H1 (cell line): ENCODE results near the gene MCEE. TPM values are rescaled to one million over a fixed set of nuclear protein-coding genes. Genes with fewer than 3 reads are reported as not detected.

Experiments used
- CTCF ChIA-PET: fragments of 300-600 bp; sonication (Branson Sonifier 250); formaldehyde crosslinking; loops from one replicate; lab custom pipeline; 2021; ENCODE audit not compliant: partially characterized antibody; lab: Charles Lee
- POLR2A ChIA-PET: fragments of 300-600 bp; sonication (Branson Sonifier 250); formaldehyde crosslinking; loops from one replicate; lab custom pipeline; 2021; ENCODE audit warnings: inconsistent platforms; ENCODE audit not compliant: partially characterized antibody; lab: Charles Lee
- DNase-seq, 2 experiments: peaks; one replicate each; pipeline versions ENCODE4 v3.0.0 to v3.0.0-alpha.2; 2010 to 2022; ENCODE audit warnings: low spot score in 2 of 2, low read depth in 1 of 2, mixed read lengths in 1 of 2
- FAIRE-seq: peaks from 2 replicates; lab custom pipeline; 2011; peaks lifted over from hg19 to GRCh38; lab: Jason Lieb, UNC
- H2AFZ ChIP-seq: 2 replicates; pipeline ENCODE4 v1.8.1; 2012; ENCODE audit warnings: low read length, inconsistent platforms
- H2AK5ac ChIP-seq: 2 replicates; pipeline ENCODE4 v1.6.1; 2013; ENCODE audit warnings: low read depth, low read length
- H2BK120ac ChIP-seq: replicated peaks from 2 replicates; pipeline ENCODE3; 2013; ENCODE audit warnings: low read depth, low read length, inconsistent platforms
- H2BK12ac ChIP-seq: 2 replicates; pipeline ENCODE4 v1.6.1; 2013; ENCODE audit warnings: low read depth, low read length
- H2BK15ac ChIP-seq: 2 replicates; pipeline ENCODE4 v1.6.1; 2013; ENCODE audit warnings: low read length
- H2BK20ac ChIP-seq: 2 replicates; pipeline ENCODE4 v1.6.1; 2013; ENCODE audit warnings: low read length
- H2BK5ac ChIP-seq: 2 replicates; pipeline ENCODE4 v1.6.1; 2013; ENCODE audit warnings: low read depth, low read length
- H3K14ac ChIP-seq: 2 replicates; pipeline ENCODE4 v1.6.1; 2013; ENCODE audit warnings: inconsistent platforms; ENCODE audit not compliant: insufficient read length
- H3K18ac ChIP-seq: 2 replicates; pipeline ENCODE4 v1.6.1; 2013; ENCODE audit warnings: low read length; ENCODE audit errors: extremely low read depth
- H3K23ac ChIP-seq: 2 replicates; pipeline ENCODE4 v1.6.1; 2013; ENCODE audit warnings: inconsistent platforms; ENCODE audit not compliant: insufficient read length
- H3K23me2 ChIP-seq: 2 replicates; pipeline ENCODE4 v1.6.1; 2013; ENCODE audit warnings: low read depth, low read length
- H3K27ac ChIP-seq: 2 replicates; pipeline ENCODE4 v1.6.1; 2011; ENCODE audit warnings: low read depth, low read length, inconsistent platforms
- H3K27me3 ChIP-seq, 4 experiments: replicated peaks in 1 of 4; 1 replicate in 1 of 4; 2 replicates in 3 of 4; pipeline versions ENCODE4 v1.6.1 to v1.8.1; 2011 to 2013; ENCODE audit warnings: low read length in 3 of 4, mild to moderate bottlenecking in 3 of 4, inconsistent platforms in 2 of 4, mixed read lengths in 2 of 4, moderate library complexity in 1 of 4; ENCODE audit not compliant: control insufficient read depth in 3 of 4, insufficient read depth in 3 of 4; ENCODE audit errors: extremely low read depth in 1 of 4
- H3K36me3 ChIP-seq, 4 experiments: 2 replicates each; pipeline versions ENCODE4 v1.6.1 to v1.8.1; 2011 to 2013; ENCODE audit warnings: mild to moderate bottlenecking in 4 of 4, low read length in 3 of 4, moderate library complexity in 2 of 4, control low read depth in 1 of 4, inconsistent platforms in 1 of 4; ENCODE audit not compliant: insufficient read depth in 4 of 4, control insufficient read depth in 2 of 4
- H3K4ac ChIP-seq: replicated peaks from 2 replicates; pipeline ENCODE3; 2013; ENCODE audit warnings: low read length, low read depth, mixed read lengths, inconsistent platforms; ENCODE audit not compliant: insufficient read length
- H3K4me1 ChIP-seq, 4 experiments: replicated peaks in 1 of 4; 1 replicate in 1 of 4; 2 replicates in 3 of 4; pipeline versions ENCODE4 v1.6.1 to v1.8.1; 2011 to 2013; ENCODE audit warnings: low read length in 3 of 4, inconsistent platforms in 2 of 4, mixed read lengths in 1 of 4; ENCODE audit not compliant: insufficient read depth in 4 of 4, control insufficient read depth in 3 of 4
- H3K4me2 ChIP-seq, 2 experiments: 2 replicates each; pipeline versions ENCODE4 v1.6.1 to v1.8.1; 2011 to 2013; ENCODE audit warnings: low read depth in 2 of 2, low read length in 2 of 2, control low read depth in 1 of 2, inconsistent platforms in 1 of 2, mild to moderate bottlenecking in 1 of 2; ENCODE audit not compliant: insufficient read depth in 1 of 2
- H3K4me3 ChIP-seq, 4 experiments: fragments of 200-600, 300-600 bp in 1 of 4; sonication (generic), shearing (Covaris generic), sonication (Bioruptor Twin) in 1 of 4; 2 replicates each; pipeline versions ENCODE4 v1.5.1 to v1.8.1; 2011 to 2016; ENCODE audit warnings: low read length in 4 of 4, low read depth in 3 of 4, control low read depth in 2 of 4, inconsistent platforms in 2 of 4, mild to moderate bottlenecking in 2 of 4, mixed read lengths in 1 of 4, moderate library complexity in 1 of 4; ENCODE audit not compliant: insufficient read depth in 2 of 4; ENCODE audit errors: extremely low read depth in 1 of 4
- H3K56ac ChIP-seq: replicated peaks from 2 replicates; pipeline ENCODE3; 2013; ENCODE audit warnings: low read depth, mild to moderate bottlenecking, mixed read lengths, low read length, inconsistent platforms; ENCODE audit not compliant: insufficient read length
- H3K79me1 ChIP-seq: 2 replicates; pipeline ENCODE4 v1.6.1; 2013; ENCODE audit warnings: low read depth, low read length, control low read depth
- H3K79me2 ChIP-seq, 2 experiments: 2 replicates each; pipeline versions ENCODE4 v1.6.1 to v1.8.1; 2012 to 2013; ENCODE audit warnings: low read length in 2 of 2, mild to moderate bottlenecking in 2 of 2, inconsistent platforms in 1 of 2; ENCODE audit not compliant: insufficient read depth in 2 of 2, control insufficient read depth in 1 of 2
- H3K9ac ChIP-seq, 4 experiments: replicated peaks in 1 of 4; 1 replicate in 1 of 4; 2 replicates in 3 of 4; pipeline versions ENCODE4 v1.6.1 to v1.8.1; 2011 to 2013; ENCODE audit warnings: low read depth in 3 of 4, low read length in 3 of 4, control low read depth in 2 of 4, mild to moderate bottlenecking in 2 of 4, moderate library complexity in 2 of 4, inconsistent platforms in 1 of 4; ENCODE audit errors: extremely low read depth in 1 of 4
- H3K9me3 ChIP-seq, 2 experiments: 2 replicates each; pipeline versions ENCODE4 v1.6.1 to v1.8.1; 2012 to 2013; ENCODE audit warnings: mild to moderate bottlenecking in 2 of 2, moderate library complexity in 2 of 2, control low read depth in 1 of 2, inconsistent platforms in 1 of 2, low read depth in 1 of 2, low read length in 1 of 2, mixed read lengths in 1 of 2; ENCODE audit not compliant: insufficient read depth in 2 of 2
- H4K20me1 ChIP-seq, 2 experiments: replicated peaks in 1 of 2; 2 replicates each; pipeline versions ENCODE3 to v1.8.1; 2011 to 2013; ENCODE audit warnings: inconsistent platforms in 2 of 2, low read length in 2 of 2, mild to moderate bottlenecking in 1 of 2; ENCODE audit not compliant: insufficient read depth in 2 of 2, control insufficient read depth in 1 of 2
- H4K5ac ChIP-seq: 2 replicates; pipeline ENCODE4 v1.6.1; 2013; ENCODE audit warnings: low read length, low read depth, mixed read lengths, inconsistent platforms; ENCODE audit not compliant: insufficient read length
- H4K8ac ChIP-seq: 2 replicates; pipeline ENCODE4 v1.8.0; 2013; ENCODE audit warnings: mild to moderate bottlenecking, moderate library complexity, low read length, inconsistent platforms; ENCODE audit not compliant: insufficient read depth; ENCODE audit errors: extremely low read depth
- H4K91ac ChIP-seq: replicated peaks from 2 replicates; pipeline ENCODE3; 2013; ENCODE audit warnings: low read length, mixed read lengths, inconsistent platforms; ENCODE audit not compliant: insufficient read length
- CBX8 ChIP-seq: fragments of 300-800, 300-1000 bp; sonication (generic); IDR thresholded peaks from 2 replicates; pipeline ENCODE4 v1.7.1; 2016; ENCODE audit warnings: low read depth, low read length, borderline replicate concordance
- EP300 ChIP-seq, 2 experiments: IDR thresholded peaks; 1 replicate in 1 of 2; 2 replicates in 1 of 2; pipeline ENCODE4 v1.6.1; 2011 to 2012; ENCODE audit warnings: low read depth in 2 of 2, low read length in 2 of 2, mild to moderate bottlenecking in 2 of 2, borderline replicate concordance in 1 of 2, inconsistent platforms in 1 of 2, moderate library complexity in 1 of 2
- GABPA ChIP-seq: IDR thresholded peaks from 2 replicates; pipeline ENCODE4 v1.6.1; 2011; ENCODE audit warnings: mild to moderate bottlenecking, low read length, moderate library complexity, borderline replicate concordance; ENCODE audit not compliant: insufficient read depth
- JUN ChIP-seq: IDR thresholded peaks from 2 replicates; pipeline ENCODE4 v1.6.1; 2011; ENCODE audit warnings: low read depth, mild to moderate bottlenecking, improper control_type of control experiment, low read length
- KDM4A ChIP-seq: IDR thresholded peaks from one replicate; pipeline ENCODE4 v1.7.1; 2012; ENCODE audit warnings: low read depth, mild to moderate bottlenecking, moderate library complexity, low read length, inconsistent platforms; ENCODE audit not compliant: severe bottlenecking
- POLR2A ChIP-seq, 2 experiments: IDR thresholded peaks; 1 replicate in 1 of 2; 2 replicates in 1 of 2; pipeline ENCODE4 v1.6.1; 2011; ENCODE audit warnings: low read depth in 2 of 2, low read length in 2 of 2, mild to moderate bottlenecking in 2 of 2; ENCODE audit errors: control extremely low read depth in 1 of 2
- POU5F1 ChIP-seq: IDR thresholded peaks from 2 replicates; pipeline ENCODE4 v1.6.1; 2011; ENCODE audit warnings: low read depth, mild to moderate bottlenecking, low read length, moderate library complexity
- TCF12 ChIP-seq: IDR thresholded peaks from 2 replicates; pipeline ENCODE4 v1.6.1; 2011; ENCODE audit warnings: low read depth, mild to moderate bottlenecking, low read length
- TEAD4 ChIP-seq: IDR thresholded peaks from 2 replicates; pipeline ENCODE4 v1.6.1; 2012; ENCODE audit warnings: low read depth, low read length, inconsistent platforms, mixed read lengths
- WGBS, 2 experiments: shearing (Covaris generic) in 1 of 2; methylation state at CpG; one replicate each; pipeline versions ENCODE4 v1.1.6 to v1.1.7; 2013 to 2015; ENCODE audit warnings: low lambda C conversion rate in 2 of 2, mixed read lengths in 2 of 2, inconsistent platforms in 1 of 2, low coverage in 1 of 2, missing lambda C conversion rate in 1 of 2; ENCODE audit not compliant: insufficient replicate concordance in 2 of 2, insufficient coverage in 1 of 2, insufficient read length in 1 of 2; ENCODE audit errors: extremely low coverage in 1 of 2, missing lambda C conversion rate in 1 of 2; 5-methylcytosine and 5-hydroxymethylcytosine counted together
- polyA plus RNA-seq, 7 experiments: library from polyadenylated mRNA; depleted of rRNA in 3 of 7; stranded (reverse) in 5 of 7; unstranded in 2 of 7; fragments of >200 nt in 5 of 7; fragments of 200-250 nt in 2 of 7; gene quantifications; 1 replicate in 5 of 7; 2 replicates in 1 of 7; 4 replicates in 1 of 7; pipeline versions ENCODE4 v1.2.1 to v1.2.3, GENCODE V29; 2011 to 2013; ENCODE audit warnings: missing spikeins in 2 of 7, mixed read lengths in 2 of 7
- total RNA-seq: library from RNA; stranded (reverse); fragmentation: NEBNext Ultra II Directional; extraction: Animal tissue kit (Norgen Biotek cat#: 25700); gene quantifications from 2 replicates; pipeline ENCODE4 v1.2.1, GENCODE V29; 2021

MCEE gene
- total and polyA plus RNA-seq, 2 of the 8 experiments (the other 6 are each of a cell fraction or from before 2014, with no cell fraction given): 7.3 to 14.1 TPM

DNA sequence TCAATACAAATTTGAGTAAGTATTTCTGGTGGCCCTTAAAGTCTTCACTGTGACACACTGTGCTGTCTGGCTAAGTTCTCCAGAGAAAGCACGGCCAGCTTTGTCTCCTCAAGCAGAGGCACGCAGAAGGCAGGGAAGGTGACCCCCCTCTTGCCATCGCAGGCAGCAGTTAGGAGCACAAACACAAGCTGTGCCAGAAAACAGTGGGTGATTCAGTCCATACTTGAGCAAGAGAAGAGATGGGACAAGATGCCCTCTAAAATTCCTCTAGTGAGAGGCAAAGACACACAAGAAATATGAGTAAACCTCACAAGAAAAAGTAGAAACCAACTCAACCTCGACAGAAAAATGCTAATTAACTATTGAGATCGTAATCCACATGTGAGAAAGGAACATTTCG is 9.8 kb downstream of the MCEE start:
- Histone ChIP-seq H2BK20ac (no peak overlapping the region), H3K4me1 (no peaks in the 10 kb centered on the region; a peak in 1 of 7 replicates), H3K18ac (no peak overlapping the region), H3K79me2 (no peaks in the 10 kb centered on the region), H3K79me1 (no peaks in the 10 kb centered on the region), H3K27ac (no peak overlapping the region), H3K4ac (no peak overlapping the region), H3K4me2 (no peak overlapping the region), H4K8ac (no peak overlapping the region), H3K4me3 (no peak overlapping the region), H2AK5ac (no peak overlapping the region), H3K14ac (no peak overlapping the region), H2BK5ac (no peak overlapping the region), H3K23ac (no peak overlapping the region), H3K36me3 (peaks cover 2 to 12% (median 6%) of the 10 kb centered on the region in 4 experiments; a peak in 5 of 8 replicates), H3K27me3 (no peaks in the 10 kb centered on the region), H4K20me1 (peaks cover 4 to 6% of the 10 kb centered on the region in 2 experiments), H3K9ac (no peak overlapping the region), H2AFZ (no peak overlapping the region), H4K5ac (no peak overlapping the region), H2BK120ac (no peak overlapping the region), H2BK15ac (no peak overlapping the region)
- no peak for DNase-seq
- 94% methylated on average over 6 of the region's 6 CpGs; no CpG with 5 or more reads in 1 of the 2 experiments for WGBS, 2 experiments
- POLR2A ChIA-PET: interaction anchor here (2.5 to 4.2 kb wide), 2 partner anchors 10 to 20 kb away, joined by 6 to 17 read pairs; partner anchors contain the start of genes MCEE and MPHOSPH10
- CTCF ChIA-PET: interaction anchor here (1.3 to 2.6 kb wide), 4 partner anchors 10 to 49 kb away, joined by 4 to 12 read pairs (median 6); no protein-coding TSS in a partner anchor
- TF ChIP-seq KDM4A: no peak
- no peak for TF ChIP-seq POLR2A (IDR thresholded peaks at IDR 0.05; ENCODE audit: control extremely low read depth in 1 of 2, low read depth in 2 of 2, low read length in 2 of 2)
- no peak for TF ChIP-seq CBX8
- no peak for TF ChIP-seq EP300 (IDR thresholded peaks at IDR 0.05; ENCODE audit: borderline replicate concordance in 1 of 2, low read depth in 2 of 2, low read length in 2 of 2)
- TF ChIP-seq JUN: no peak
- no peak for TF ChIP-seq GABPA
- no peak for TF ChIP-seq TCF12
- TF ChIP-seq TEAD4: no peak
- TF ChIP-seq POU5F1: no peak
- TF ChIP-seq, all 59 proteins: peak for 0
- no peak for FAIRE-seq
- Histone ChIP-seq H2BK12ac (no peak overlapping the region), H3K56ac (no peak overlapping the region), H4K91ac (no peak overlapping the region), H3K9me3 (no peaks in the 10 kb centered on the region), H3K23me2 (no peaks in the 10 kb centered on the region)
